ENCODE results near the gene PARL.

PARL gene

DNA sequence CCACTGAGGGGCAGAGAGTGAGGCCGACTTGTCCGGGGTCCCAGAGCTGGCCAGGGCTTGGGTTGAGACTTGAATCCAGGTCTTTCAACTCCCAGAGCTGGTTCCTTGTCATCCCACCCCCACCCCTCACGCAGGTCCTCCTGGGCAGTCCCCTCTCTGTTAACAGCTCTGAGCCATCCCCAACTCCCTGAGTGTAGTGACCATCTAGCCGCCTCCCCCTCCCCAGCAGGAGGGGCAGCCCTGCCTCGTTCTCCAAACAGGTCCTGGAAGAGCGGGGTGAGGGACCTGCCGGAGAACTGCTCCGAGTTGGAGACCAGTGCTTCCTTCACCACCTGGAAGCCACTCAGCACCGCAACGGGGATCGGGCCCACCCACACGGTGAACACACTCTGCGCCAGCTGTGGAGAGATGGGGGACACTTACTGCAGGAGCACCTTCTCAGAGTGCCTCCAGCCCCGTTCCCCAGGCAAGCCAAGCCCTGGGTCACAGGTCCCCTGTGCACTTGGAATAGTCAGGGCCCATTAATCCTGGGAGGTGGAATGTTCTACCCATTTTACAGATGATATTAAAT is 24.4 kb upstream of the PARL start:
- H4K20me1 ChIP-seq (ENCODE audit: insufficient read depth, low read length), result no peaks in the 10 kb centered on the region
- H2AFZ ChIP-seq (ENCODE audit: low read length), result no peak overlapping the region
- H3K4me2 ChIP-seq (ENCODE audit: low read depth, low read length), result no peak overlapping the region
- H3K27ac ChIP-seq (ENCODE audit: low read length), result no peak overlapping the region
- TF ChIP-seq EZH2phosphoT487 (IDR thresholded peaks at IDR 0.05; ENCODE audit: low read length) (no peak), EZH2 (optimal IDR thresholded peaks at IDR 0.05; ENCODE audit: low read depth, low read length) (no peak)
- TF ChIP-seq, protein P1, sequence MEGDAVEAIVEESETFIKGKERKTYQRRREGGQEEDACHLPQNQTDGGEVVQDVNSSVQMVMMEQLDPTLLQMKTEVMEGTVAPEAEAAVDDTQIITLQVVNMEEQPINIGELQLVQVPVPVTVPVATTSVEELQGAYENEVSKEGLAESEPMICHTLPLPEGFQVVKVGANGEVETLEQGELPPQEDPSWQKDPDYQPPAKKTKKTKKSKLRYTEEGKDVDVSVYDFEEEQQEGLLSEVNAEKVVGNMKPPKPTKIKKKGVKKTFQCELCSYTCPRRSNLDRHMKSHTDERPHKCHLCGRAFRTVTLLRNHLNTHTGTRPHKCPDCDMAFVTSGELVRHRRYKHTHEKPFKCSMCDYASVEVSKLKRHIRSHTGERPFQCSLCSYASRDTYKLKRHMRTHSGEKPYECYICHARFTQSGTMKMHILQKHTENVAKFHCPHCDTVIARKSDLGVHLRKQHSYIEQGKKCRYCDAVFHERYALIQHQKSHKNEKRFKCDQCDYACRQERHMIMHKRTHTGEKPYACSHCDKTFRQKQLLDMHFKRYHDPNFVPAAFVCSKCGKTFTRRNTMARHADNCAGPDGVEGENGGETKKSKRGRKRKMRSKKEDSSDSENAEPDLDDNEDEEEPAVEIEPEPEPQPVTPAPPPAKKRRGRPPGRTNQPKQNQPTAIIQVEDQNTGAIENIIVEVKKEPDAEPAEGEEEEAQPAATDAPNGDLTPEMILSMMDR (IDR thresholded peaks at IDR 0.05; ENCODE audit: low read length), result no peak
- H3K9me2 ChIP-seq (replicated peaks; ENCODE audit: insufficient read depth, low read length), result no peaks in the 10 kb centered on the region
- H3F3A ChIP-seq (ENCODE audit: insufficient read depth, low read length), result no peaks in the 10 kb centered on the region
- DNase-seq, result no peak
- H3K9ac ChIP-seq (ENCODE audit: low read length), result no peak overlapping the region
- H3K4me1 ChIP-seq (ENCODE audit: low read length), result no peaks in the 10 kb centered on the region
- no peaks in the 10 kb centered on the region for H3K36me3 ChIP-seq (replicated peaks; ENCODE audit: insufficient read depth, low read length)
- H3K79me2 ChIP-seq (ENCODE audit: low read length), result no peaks in the 10 kb centered on the region
- no peak overlapping the region for H3K4me3 ChIP-seq (ENCODE audit: low read length)
- H3K9me3 ChIP-seq (replicated peaks; ENCODE audit: insufficient read depth, low read length), result no peaks in the 10 kb centered on the region
- H3K27me3 ChIP-seq (replicated peaks; ENCODE audit: insufficient read depth, low read length), result no peaks in the 10 kb centered on the region

- H3K4me2 ChIP-seq (ENCODE audit: low read depth, low read length), result no peak overlapping the region
- no peaks in the 10 kb centered on the region for H3K9me3 ChIP-seq (replicated peaks; ENCODE audit: insufficient read depth, low read length)
- no peaks in the 10 kb centered on the region for H3K4me1 ChIP-seq (ENCODE audit: low read length)
- H3K4me3 ChIP-seq (ENCODE audit: low read length), result no peak overlapping the region
- no peaks in the 10 kb centered on the region for H3K36me3 ChIP-seq (replicated peaks; ENCODE audit: insufficient read depth, low read length)
- no peak overlapping the region for H2AFZ ChIP-seq (ENCODE audit: low read length)
- no peak for DNase-seq
- H3K27me3 ChIP-seq (replicated peaks; ENCODE audit: insufficient read depth, low read length), result no peaks in the 10 kb centered on the region
- H3F3A ChIP-seq (ENCODE audit: insufficient read depth, low read length), result no peaks in the 10 kb centered on the region
- no peaks in the 10 kb centered on the region for H3K9me2 ChIP-seq (replicated peaks; ENCODE audit: insufficient read depth, low read length)
- TF ChIP-seq, protein P1 (IDR thresholded peaks at IDR 0.05; ENCODE audit: low read length), result no peak
- TF ChIP-seq EZH2phosphoT487 (IDR thresholded peaks at IDR 0.05; ENCODE audit: low read length), result no peak
- TF ChIP-seq EZH2 (optimal IDR thresholded peaks at IDR 0.05; ENCODE audit: low read depth, low read length), result no peak
- H4K20me1 ChIP-seq (ENCODE audit: insufficient read depth, low read length), result no peaks in the 10 kb centered on the region
- H3K79me2 ChIP-seq (ENCODE audit: low read length), result no peaks in the 10 kb centered on the region
- no peak overlapping the region for H3K27ac ChIP-seq (ENCODE audit: low read length)
- H3K9ac ChIP-seq (ENCODE audit: low read length), result no peak overlapping the region
Observed at GRCh38 chr3:183907911-183908331, 23.2 kb upstream of the PARL start.

DNA sequence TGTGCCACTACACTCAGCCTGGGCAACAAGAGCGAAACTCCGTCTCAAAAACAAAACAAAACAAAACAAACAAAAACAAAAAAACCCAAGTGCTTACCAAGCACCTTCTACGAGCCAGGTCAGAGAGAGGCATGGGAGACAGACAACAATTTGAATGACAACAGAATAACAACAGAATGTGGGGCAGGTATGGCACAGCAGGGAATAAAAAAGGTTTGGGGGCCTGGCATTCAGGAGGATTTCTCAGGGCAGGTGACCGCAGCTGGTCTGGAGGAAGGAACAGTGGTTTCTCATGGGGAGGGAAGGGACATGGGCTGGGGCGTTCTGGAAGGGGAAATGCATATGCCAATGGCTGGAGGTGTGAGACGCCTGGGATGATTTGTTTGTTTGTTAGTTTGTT is 22.5 kb upstream of the PARL start:
- no peak overlapping the region for H2AFZ ChIP-seq (ENCODE audit: low read length)

More for the DNA sequence above, 22.5 kb upstream of the PARL start:
- H3K9me2 ChIP-seq (replicated peaks; ENCODE audit: insufficient read depth, low read length), result no peaks in the 10 kb centered on the region
- H4K20me1 ChIP-seq (ENCODE audit: insufficient read depth, low read length), result no peaks in the 10 kb centered on the region
- H3F3A ChIP-seq (ENCODE audit: insufficient read depth, low read length), result no peaks in the 10 kb centered on the region
- H3K79me2 ChIP-seq (ENCODE audit: low read length), result no peaks in the 10 kb centered on the region
- H3K4me2 ChIP-seq (ENCODE audit: low read depth, low read length), result no peak overlapping the region
- H3K4me1 ChIP-seq (ENCODE audit: low read length), result no peaks in the 10 kb centered on the region
- no peaks in the 10 kb centered on the region for H3K36me3 ChIP-seq (replicated peaks; ENCODE audit: insufficient read depth, low read length)
- H3K27ac ChIP-seq (ENCODE audit: low read length), result no peak overlapping the region
- no peaks in the 10 kb centered on the region for H3K9me3 ChIP-seq (replicated peaks; ENCODE audit: insufficient read depth, low read length)
- no peak overlapping the region for H3K9ac ChIP-seq (ENCODE audit: low read length)
- H3K27me3 ChIP-seq (replicated peaks; ENCODE audit: insufficient read depth, low read length), result no peaks in the 10 kb centered on the region
- H3K4me3 ChIP-seq (ENCODE audit: low read length), result no peak overlapping the region
- TF ChIP-seq, protein P1 (IDR thresholded peaks at IDR 0.05; ENCODE audit: low read length), result no peak
- TF ChIP-seq EZH2phosphoT487 (IDR thresholded peaks at IDR 0.05; ENCODE audit: low read length), result no peak
- no peak for TF ChIP-seq EZH2 (optimal IDR thresholded peaks at IDR 0.05; ENCODE audit: low read depth, low read length)
- no peak for DNase-seq

Measured in MM.1S (cell line).